Right ventricle myocardium superior (tissue), 1 donor: ENCODE results near the gene AQR. TPM values are rescaled to one million over a fixed set of nuclear protein-coding genes. Genes with fewer than 3 reads are reported as not detected.
"Not testable (repeated sequence)": the region's sequence is repeated elsewhere in the genome, so short reads cannot be mapped to it uniquely, and the experiment has no call there.

Source experiments
- ATAC-seq: fragments of 200-7000 bp; cut with Tn5 transposase; one replicate; pipeline ENCODE4 v1.9.1; 2020; ENCODE audit warnings: mild to moderate bottlenecking; ENCODE audit not compliant: poor library complexity
- DNase-seq: peaks from one replicate; pipeline ENCODE4 v3.0.0-alpha.2; 2020
- intact Hi-C: fragments of 100-400 bp; cut with DNase I; formaldehyde crosslinking; loops from one replicate; pipeline ENCODE4 v1.11.2; 2022
- total RNA-seq: library from RNA; stranded (reverse); fragmentation: NEBNext Ultra II Directional; extraction: Animal tissue kit (Norgen Biotek cat#: 25700); gene quantifications from one replicate; pipeline ENCODE4 v1.2.1, GENCODE V29; 2021
- donor health status: DM: no; HTN: yes; CAD: no; lungs with severe emphysema.

Gene AQR
- total RNA-seq, 1 donor from 2014 or later, result 8.3 TPM

GRCh38 chr15:34841262-34841725 lies 128.2 kb downstream of the AQR start:
- DNase-seq (no peak), ATAC-seq (peak; percentile 39)
- intact Hi-C loops, result no loop called here

DNA sequence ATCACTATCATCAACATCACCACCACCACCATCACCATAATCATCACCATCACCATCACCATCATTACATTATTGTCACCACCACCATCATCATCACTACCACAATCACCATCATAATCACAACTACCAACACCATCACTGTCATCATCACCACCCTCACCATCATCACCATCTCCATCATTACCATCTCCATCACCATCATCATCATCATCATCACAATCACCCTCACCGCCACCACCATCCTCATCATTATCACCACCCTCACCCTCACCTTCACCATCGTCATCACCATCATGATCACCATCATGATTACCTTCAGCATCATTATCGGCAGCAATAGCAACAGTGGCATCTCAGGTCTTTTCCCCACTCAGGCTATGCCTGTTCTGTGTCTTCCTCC lies 131.3 kb downstream of the AQR start:
- no peak for ATAC-seq
- intact Hi-C loops, result no loop called here
- no peak for DNase-seq

DNA sequence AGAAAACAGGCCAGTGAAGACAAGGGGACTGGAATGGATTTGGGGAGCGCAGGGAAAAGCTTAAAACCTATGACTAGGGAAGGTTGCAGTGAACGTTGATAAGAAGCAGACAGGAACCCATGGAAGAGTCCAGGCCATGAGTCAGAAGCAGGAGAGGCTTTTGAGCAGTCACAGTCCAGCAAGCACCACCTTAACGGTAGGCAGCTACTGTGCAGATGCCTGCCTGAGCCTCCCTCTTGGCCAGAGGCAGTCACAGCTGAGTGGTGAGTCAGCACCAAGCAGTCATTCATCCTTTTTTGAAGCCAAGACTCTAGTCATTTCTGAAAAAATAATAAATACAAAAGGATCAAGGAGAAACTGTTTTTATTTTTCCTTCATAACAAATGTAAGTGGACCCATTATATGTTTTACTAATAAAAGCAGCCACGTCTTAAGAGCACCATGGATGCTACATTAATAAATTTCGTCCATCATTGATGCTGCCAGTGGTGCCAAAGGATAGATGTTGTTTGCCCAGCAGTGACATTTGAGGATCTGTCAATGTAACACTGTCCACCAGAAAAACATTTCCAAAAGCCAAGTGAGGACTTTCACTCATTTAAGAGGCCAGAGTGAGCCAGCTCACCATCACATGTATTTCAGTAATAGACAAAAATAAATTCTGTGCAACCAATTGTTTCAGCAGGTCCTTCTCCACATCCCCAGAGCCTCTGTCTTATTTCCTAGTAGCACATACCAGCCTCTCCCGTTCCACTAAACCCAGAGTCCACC lies 132.1 kb downstream of the AQR start:
- ATAC-seq (no peak), DNase-seq (no peak)
- intact Hi-C loops, result no loop called here

DNA sequence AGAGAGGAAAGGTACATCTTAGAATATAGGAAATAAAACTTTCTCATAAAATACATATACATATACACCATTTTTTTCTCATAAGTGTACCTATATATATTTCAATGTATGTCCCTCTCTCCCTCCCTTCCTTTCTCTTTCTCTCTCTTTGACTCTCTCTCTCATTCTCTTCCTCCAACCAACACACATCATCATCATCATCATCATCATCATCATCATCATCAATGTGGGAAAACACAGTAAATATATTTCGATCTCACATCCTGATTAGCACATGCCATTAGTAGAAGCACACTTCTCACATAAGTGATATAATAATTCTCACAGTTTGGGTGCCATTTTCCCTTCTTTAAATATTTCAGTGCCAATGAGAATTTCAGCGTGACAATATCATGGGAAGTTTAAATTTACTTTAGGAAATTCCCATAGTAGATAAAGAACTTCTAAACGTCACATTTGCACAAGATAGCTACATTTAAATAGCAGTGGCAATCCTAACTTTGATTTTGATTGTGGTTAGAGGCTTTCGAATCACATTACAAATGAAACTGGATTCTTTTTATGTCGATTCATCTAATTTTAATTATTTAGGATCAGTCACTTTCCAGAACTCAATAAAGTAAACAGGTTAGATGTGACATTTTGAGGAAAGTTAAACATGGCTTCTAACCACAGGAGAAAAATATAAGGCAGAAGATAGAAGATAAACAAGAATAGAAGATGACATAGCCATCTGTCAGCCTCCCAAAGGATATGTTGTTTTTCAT lies 141.2 kb downstream of the AQR start:
- ATAC-seq (no peak), DNase-seq (no peak)
- intact Hi-C loops, result no loop called here

GRCh38 chr15:34821831-34822230 lies 147.7 kb downstream of the AQR start:
- peak; percentile 65 for ATAC-seq
- intact Hi-C loops, result no loop called here
- DNase-seq, result no peak

DNA sequence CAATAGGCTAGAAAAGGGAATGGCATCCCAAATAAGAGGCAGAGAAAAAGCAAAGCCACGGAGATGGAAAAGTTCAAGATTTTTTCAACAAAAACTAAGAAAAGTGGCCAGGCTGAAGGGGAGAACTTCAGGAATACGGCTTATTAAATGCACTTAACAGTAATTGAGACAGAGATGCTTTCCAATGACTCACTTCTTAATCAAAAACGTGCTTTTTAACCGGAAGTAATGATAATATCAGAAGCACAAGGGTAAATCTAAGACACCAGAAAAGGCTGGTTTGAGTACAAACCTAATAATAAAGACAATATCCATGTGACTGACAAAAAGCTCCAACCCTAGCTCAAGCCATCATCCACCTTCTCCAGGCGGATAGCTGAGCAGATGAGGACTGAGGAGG lies 149.4 kb downstream of the AQR start:
- ATAC-seq (no peak), DNase-seq (no peak)
- intact Hi-C loops, result no loop called here

GRCh38 chr15:34818526-34818925 lies 151.0 kb downstream of the AQR start:
- intact Hi-C loops, result no loop called here
- ATAC-seq, result no peak
- no peak for DNase-seq

GRCh38 chr15:34815836-34816235 lies 153.7 kb downstream of the AQR start:
- DNase-seq (no peak), ATAC-seq (no peak)
- intact Hi-C loops, result no loop called here

DNA sequence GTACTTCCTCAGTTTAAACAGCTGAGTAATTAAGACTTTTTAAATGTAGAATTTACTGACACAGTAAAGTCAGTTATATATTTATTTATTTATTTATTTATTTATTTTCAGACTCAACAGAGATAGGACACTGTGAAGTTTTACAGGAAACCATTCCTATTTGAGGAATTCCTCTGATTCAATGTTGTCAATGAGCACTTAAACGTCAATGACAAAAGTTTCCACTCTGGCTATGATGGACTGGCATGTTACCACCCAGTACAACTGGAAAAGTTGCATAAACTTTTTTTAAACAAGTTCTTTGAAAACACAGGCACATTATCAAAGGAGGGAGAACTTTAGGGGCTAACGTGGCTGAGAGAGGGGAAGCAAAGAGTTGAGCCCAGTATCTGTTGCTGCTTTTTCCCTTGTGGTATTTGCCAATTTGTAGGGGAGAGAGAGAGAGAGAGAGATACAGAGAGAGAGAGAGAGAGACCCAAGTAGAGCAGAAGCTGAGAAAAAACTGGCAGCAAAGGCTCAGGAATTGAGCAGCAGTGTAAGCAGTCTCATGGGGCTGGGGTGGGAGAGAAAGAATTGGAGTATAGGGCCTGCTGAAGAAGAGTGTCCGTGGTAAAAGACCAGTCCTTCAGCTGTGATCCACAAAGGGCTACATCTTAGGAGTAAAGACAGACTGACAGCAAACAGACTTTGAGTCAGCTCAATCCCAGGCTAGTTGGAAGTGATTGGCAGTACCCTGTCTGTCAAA lies 155.9 kb downstream of the AQR start:
- intact Hi-C loops, result no loop called here
- ATAC-seq (no peak), DNase-seq (no peak)

GRCh38 chr15:34812868-34813365 lies 156.6 kb downstream of the AQR start:
- ATAC-seq, DNase-seq, intact Hi-C loops: not testable (repeated sequence)

GRCh38 chr15:34812369-34812768 lies 157.2 kb downstream of the AQR start:
- ATAC-seq (no peak), DNase-seq (no peak)
- intact Hi-C loops, result no loop called here

DNA sequence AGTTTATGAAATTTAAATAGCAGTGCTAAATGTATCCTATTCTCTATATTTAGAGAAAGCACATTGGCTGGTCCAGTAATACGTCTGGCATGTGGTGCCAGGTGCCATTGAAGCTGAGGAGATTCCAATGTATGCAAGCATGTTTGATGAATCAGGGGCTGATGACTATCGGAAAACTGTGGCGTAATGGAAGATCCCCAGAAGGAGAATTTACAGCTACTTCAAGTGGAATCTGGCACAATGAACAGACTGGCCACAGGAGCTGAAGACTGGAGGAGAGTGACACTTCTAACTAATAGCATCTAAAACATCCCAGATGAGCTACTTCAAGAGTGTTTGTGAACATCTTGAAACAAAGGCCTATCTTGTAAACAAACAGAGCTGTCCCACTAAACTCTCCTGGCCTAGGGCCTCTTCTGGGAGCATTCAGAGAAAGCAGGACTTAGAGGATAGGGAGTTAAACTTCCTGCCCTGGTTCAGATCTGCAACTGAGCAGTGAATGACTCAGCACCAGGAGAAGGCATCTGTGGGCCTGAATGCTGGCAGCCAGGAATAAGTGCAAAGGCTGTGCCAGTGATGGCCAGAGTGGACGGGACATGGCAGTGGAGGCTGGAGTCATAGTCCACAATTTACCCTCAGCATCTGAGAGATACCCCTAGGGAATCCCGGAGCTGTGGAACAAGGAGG lies 159.0 kb downstream of the AQR start:
- ATAC-seq, result no peak
- no peak for DNase-seq
- intact Hi-C loops, result no loop called here

GRCh38 chr15:34809186-34809585 lies 160.4 kb downstream of the AQR start:
- ATAC-seq, result no peak
- no peak for DNase-seq
- intact Hi-C loops, result no loop called here

GRCh38 chr15:34808016-34808415 lies 161.5 kb downstream of the AQR start:
- intact Hi-C loops, result no loop called here
- ATAC-seq, result no peak
- no peak for DNase-seq

- ATAC-seq, DNase-seq, intact Hi-C loops: not testable (repeated sequence)
Observed at GRCh38 chr15:34807241-34807640, 162.3 kb downstream of the AQR start.

- intact Hi-C loops, result no loop called here
- no peak for ATAC-seq
Observed at GRCh38 chr15:34804776-34805175, 164.8 kb downstream of the AQR start.

DNA sequence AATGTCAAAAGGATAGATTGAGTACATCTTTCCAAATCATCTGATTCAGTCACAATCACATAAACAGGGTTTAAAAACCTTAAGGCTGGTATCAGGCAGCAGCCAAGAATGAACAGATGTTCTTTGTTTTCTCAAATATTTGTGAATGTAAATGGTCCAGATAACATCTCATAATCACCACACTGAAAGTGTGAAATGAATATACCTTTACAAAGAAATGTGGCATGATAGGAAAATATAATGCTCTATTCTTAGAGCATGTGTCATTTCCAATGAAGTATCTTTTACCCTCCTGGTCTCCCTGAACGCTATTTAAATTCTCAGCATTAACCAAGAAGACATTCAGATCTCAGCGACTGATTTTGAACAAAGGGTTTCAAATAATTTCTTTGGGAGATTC lies 165.4 kb downstream of the AQR start:
- DNase-seq (no peak), ATAC-seq (no peak)
- intact Hi-C loops, result no loop called here

More at GRCh38 chr15:34804776-34805175, 164.8 kb downstream of the AQR start:
- no peak for DNase-seq

DNA sequence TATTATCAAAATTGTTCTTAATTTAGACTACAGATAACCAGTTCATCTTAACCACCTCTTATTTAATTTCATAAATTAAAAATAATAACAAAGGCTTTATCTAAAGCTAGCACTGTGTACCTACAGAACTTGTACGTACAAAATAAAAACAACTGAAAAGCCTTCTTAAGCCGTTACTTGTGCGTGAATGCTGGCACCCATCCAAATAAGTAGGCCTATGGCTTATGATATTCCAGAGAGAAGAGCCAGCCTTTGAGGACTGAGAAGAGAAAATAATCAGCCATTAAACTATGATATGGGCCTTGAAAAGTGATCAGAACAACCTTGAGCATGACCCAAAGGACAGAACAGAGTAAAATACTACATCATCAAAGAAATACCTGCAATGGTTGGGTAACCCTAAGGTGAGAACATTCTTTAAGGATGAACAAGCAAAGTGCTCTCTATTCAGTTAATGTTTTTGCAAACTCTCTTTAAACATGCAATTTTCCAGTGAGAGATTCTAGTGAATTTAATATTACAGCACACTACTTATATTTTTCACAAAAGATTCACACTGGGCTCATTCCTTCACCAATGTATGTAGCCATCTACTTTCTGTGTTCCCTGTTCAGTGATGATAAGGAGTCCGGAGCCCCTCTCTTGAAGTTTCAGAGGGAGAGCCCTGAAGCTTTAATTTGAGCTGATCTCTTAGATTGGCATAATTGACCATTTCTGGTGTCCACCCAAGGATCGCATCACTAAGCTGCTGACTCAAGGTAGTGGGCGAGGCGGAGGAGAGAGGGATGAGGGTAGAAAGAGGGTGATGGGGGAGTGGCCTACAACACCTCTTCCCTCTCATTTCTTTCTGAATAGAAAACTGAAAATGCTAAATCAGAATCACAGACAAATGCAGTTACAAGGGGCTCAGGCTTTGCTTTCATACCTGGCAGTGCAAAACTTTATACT lies 166.5 kb downstream of the AQR start:
- ATAC-seq, result no peak
- DNase-seq, result no peak
- intact Hi-C loops, result no loop called here
